Brain microvascular endothelial cell (primary cell): ENCODE measurements around the gene C4orf46.

Source experiments
- DNase-seq: peaks from one replicate; pipeline ENCODE4 v3.0.0-alpha.2; 2020
- H3K27ac ChIP-seq: fragments of 250-450 bp; sonication (Bioruptor Pico); 2 replicates; pipeline ENCODE4 v1.5.1; 2020; ENCODE audit warnings: mild to moderate bottlenecking, moderate library complexity
- H3K27me3 ChIP-seq: fragments of 250-450 bp; sonication (Bioruptor Pico); replicated peaks from 2 replicates; pipeline ENCODE4 v1.5.1; 2020; ENCODE audit warnings: mild to moderate bottlenecking
- H3K36me3 ChIP-seq: fragments of 250-450 bp; sonication (Bioruptor Pico); replicated peaks from 2 replicates; pipeline ENCODE4 v1.5.1; 2020; ENCODE audit warnings: mild to moderate bottlenecking
- H3K4me3 ChIP-seq: 2 replicates; pipeline ENCODE4 v1.5.1; 2011; ENCODE audit warnings: low read depth, mild to moderate bottlenecking, control low read depth, low read length, moderate library complexity
- CTCF ChIP-seq: IDR thresholded peaks from 2 replicates; pipeline ENCODE4 v1.5.1; 2011; ENCODE audit warnings: low read depth, mild to moderate bottlenecking, moderate library complexity, low read length, control low read depth, inconsistent platforms; ENCODE audit errors: missing control alignments
- in situ Hi-C: cut with HindIII; loops from 2 replicates; pipeline ENCODE4 v1.10.0; 2017; ENCODE audit warnings: low sequenced_read_pairs, low pct_ligation_motif_present

Gene C4orf46

GRCh38 chr4:158688813-158689212 is 17.1 kb upstream of the C4orf46 start:
- Histone ChIP-seq H3K4me3 (no peak overlapping the region), H3K27me3 (no peaks in the 10 kb centered on the region), H3K27ac (no peak overlapping the region), H3K36me3 (no peaks in the 10 kb centered on the region)
- DNase-seq, result no peak
- no peak for TF ChIP-seq CTCF
- in situ Hi-C loops, result no loop called here

DNA sequence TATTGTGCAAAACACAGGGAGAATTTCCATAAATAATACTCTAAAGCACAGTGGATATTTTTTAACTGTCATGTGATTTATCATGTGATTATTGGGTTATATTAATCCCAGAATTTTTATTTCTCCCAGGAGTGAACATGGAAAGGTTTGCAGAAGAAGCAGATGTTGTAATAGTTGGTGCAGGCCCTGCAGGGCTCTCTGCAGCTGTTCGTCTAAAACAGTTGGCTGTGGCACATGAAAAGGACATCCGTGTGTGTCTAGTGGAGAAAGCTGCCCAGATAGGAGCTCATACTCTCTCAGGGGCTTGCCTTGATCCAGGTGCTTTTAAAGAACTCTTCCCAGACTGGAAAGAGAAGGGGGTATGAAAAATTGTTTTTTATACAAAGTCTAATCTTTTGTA is 10.4 kb upstream of the C4orf46 start:
- in situ Hi-C loops, result no loop called here

GRCh38 chr4:158681629-158682028 is 9.9 kb upstream of the C4orf46 start:
- in situ Hi-C loops, result no loop called here
- Histone ChIP-seq H3K36me3 (no peaks in the 10 kb centered on the region), H3K27me3 (no peaks in the 10 kb centered on the region), H3K27ac (no peak overlapping the region), H3K4me3 (no peak overlapping the region)
- no peak for TF ChIP-seq CTCF
- DNase-seq, result no peak

More for the DNA sequence above, 10.4 kb upstream of the C4orf46 start:
- Histone ChIP-seq H3K27me3 (no peaks in the 10 kb centered on the region), H3K4me3 (no peak overlapping the region), H3K36me3 (no peaks in the 10 kb centered on the region), H3K27ac (no peak overlapping the region)
- no peak for DNase-seq
- TF ChIP-seq CTCF, result no peak

- Histone ChIP-seq H3K27ac (no peak overlapping the region), H3K36me3 (no peaks in the 10 kb centered on the region), H3K27me3 (no peaks in the 10 kb centered on the region), H3K4me3 (no peak overlapping the region)
- DNase-seq, result no peak
- in situ Hi-C loops, result no loop called here
- TF ChIP-seq CTCF, result no peak
Observed at GRCh38 chr4:158678767-158679166, 7.1 kb upstream of the C4orf46 start.

- no peak for DNase-seq
- in situ Hi-C loops, result no loop called here
- no peak overlapping the region for H3K4me3 ChIP-seq
- H3K27me3 ChIP-seq, result no peaks in the 10 kb centered on the region
- H3K36me3 ChIP-seq, result no peaks in the 10 kb centered on the region
- H3K27ac ChIP-seq, result no peak overlapping the region
- no peak for TF ChIP-seq CTCF
Observed at GRCh38 chr4:158676076-158676475, 4.4 kb upstream of the C4orf46 start.

GRCh38 chr4:158673633-158674032 is 1.9 kb upstream of the C4orf46 start:
- in situ Hi-C loops, result no loop called here
- no peaks in the 10 kb centered on the region for H3K27me3 ChIP-seq
- no peak for DNase-seq
- no peak overlapping the region for H3K4me3 ChIP-seq
- no peak for TF ChIP-seq CTCF
- no peaks in the 10 kb centered on the region for H3K36me3 ChIP-seq
- H3K27ac ChIP-seq, result no peak overlapping the region
